Measurements from ENCODE around the gene STXBP6. TPM values are rescaled to one million over a fixed set of nuclear protein-coding genes. Genes with fewer than 3 reads are reported as not detected.

STXBP6 gene
- total RNA-seq, 1 donor = 0.27 TPM

GRCh38 chr14:24992624-24993360 is 57.2 kb downstream of the STXBP6 start:
- TF ChIP-seq, protein P1, sequence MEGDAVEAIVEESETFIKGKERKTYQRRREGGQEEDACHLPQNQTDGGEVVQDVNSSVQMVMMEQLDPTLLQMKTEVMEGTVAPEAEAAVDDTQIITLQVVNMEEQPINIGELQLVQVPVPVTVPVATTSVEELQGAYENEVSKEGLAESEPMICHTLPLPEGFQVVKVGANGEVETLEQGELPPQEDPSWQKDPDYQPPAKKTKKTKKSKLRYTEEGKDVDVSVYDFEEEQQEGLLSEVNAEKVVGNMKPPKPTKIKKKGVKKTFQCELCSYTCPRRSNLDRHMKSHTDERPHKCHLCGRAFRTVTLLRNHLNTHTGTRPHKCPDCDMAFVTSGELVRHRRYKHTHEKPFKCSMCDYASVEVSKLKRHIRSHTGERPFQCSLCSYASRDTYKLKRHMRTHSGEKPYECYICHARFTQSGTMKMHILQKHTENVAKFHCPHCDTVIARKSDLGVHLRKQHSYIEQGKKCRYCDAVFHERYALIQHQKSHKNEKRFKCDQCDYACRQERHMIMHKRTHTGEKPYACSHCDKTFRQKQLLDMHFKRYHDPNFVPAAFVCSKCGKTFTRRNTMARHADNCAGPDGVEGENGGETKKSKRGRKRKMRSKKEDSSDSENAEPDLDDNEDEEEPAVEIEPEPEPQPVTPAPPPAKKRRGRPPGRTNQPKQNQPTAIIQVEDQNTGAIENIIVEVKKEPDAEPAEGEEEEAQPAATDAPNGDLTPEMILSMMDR (IDR thresholded peaks at IDR 0.05; ENCODE audit: insufficient read depth, low read length) = no peak
- H3K4me3 ChIP-seq (ENCODE audit: low read depth, low read length) = no peak overlapping the region
- DNase-seq (ENCODE audit: low read depth) = no peak

DNA sequence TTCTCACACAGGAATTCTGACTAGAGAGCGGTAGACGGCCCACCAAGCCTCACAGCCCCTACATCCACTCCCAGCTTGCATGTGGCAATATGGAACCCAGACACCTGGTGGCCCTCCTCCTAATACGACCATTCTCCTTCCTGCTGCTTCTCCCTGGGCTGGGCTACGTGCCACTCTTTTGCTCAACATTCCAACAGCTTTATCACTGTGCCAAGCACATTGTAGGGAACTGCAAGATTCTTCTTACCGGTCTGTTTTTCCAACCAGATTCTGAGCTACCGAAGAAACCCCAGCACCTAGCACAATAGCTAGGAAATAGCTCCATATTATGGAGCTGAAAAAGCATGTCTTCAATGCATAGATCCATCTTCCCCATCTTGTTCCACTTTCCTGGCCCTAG is 58.1 kb downstream of the STXBP6 start:
- DNase-seq (ENCODE audit: low read depth) = no peak
- TF ChIP-seq, protein P1 (IDR thresholded peaks at IDR 0.05; ENCODE audit: insufficient read depth, low read length) = no peak

GRCh38 chr14:24991288-24991687 is 58.7 kb downstream of the STXBP6 start:
- TF ChIP-seq, protein P1 (IDR thresholded peaks at IDR 0.05; ENCODE audit: insufficient read depth, low read length) = no peak
- no peak overlapping the region for H3K4me3 ChIP-seq (ENCODE audit: low read depth, low read length)
- DNase-seq (ENCODE audit: low read depth) = no peak

More for the DNA sequence above, 58.1 kb downstream of the STXBP6 start:
- no peak overlapping the region for H3K4me3 ChIP-seq (ENCODE audit: low read depth, low read length)

- H3K4me3 ChIP-seq (ENCODE audit: low read depth, low read length) = no peak overlapping the region
- TF ChIP-seq, protein P1 (IDR thresholded peaks at IDR 0.05; ENCODE audit: insufficient read depth, low read length) = no peak
- no peak for DNase-seq (ENCODE audit: low read depth)
These were observed 59.2 kb downstream of the STXBP6 start for GRCh38 chr14:24990773-24991172.

GRCh38 chr14:24990050-24990449 is 59.9 kb downstream of the STXBP6 start:
- no peak for DNase-seq (ENCODE audit: low read depth)
- TF ChIP-seq, protein P1 (IDR thresholded peaks at IDR 0.05; ENCODE audit: insufficient read depth, low read length) = no peak
- H3K4me3 ChIP-seq (ENCODE audit: low read depth, low read length) = no peak overlapping the region

- TF ChIP-seq, protein P1 (IDR thresholded peaks at IDR 0.05; ENCODE audit: insufficient read depth, low read length) = no peak
- H3K4me3 ChIP-seq (ENCODE audit: low read depth, low read length) = no peak overlapping the region
- no peak for DNase-seq (ENCODE audit: low read depth)
These were observed 61.2 kb downstream of the STXBP6 start for GRCh38 chr14:24988760-24989159.
